IPS DF 6.9 (cell line): Measurements from ENCODE around the gene TWNK.

Experiments used
- DNase-seq: peaks from one replicate; pipeline ENCODE4 v3.0.0-alpha.2; 2013; ENCODE audit warnings: low read depth, low spot score
- H3K27ac ChIP-seq: one replicate; pipeline ENCODE4 v1.5.1; 2013; ENCODE audit warnings: low read length, control low read depth
- H3K27me3 ChIP-seq: 2 replicates; pipeline ENCODE4 v1.6.1; 2013; ENCODE audit warnings: mild to moderate bottlenecking, low read length; ENCODE audit not compliant: control insufficient read depth, insufficient read depth
- H3K36me3 ChIP-seq: 2 replicates; pipeline ENCODE4 v1.6.1; 2013; ENCODE audit warnings: low read length; ENCODE audit not compliant: control insufficient read depth, insufficient read depth
- H3K4me1 ChIP-seq: 2 replicates; pipeline ENCODE4 v1.6.1; 2013; ENCODE audit warnings: low read length; ENCODE audit not compliant: control insufficient read depth, insufficient read depth
- H3K4me3 ChIP-seq: 2 replicates; pipeline ENCODE4 v1.5.1; 2013; ENCODE audit warnings: mild to moderate bottlenecking, low read length
- H3K9me3 ChIP-seq: 2 replicates; pipeline ENCODE4 v1.6.1; 2013; ENCODE audit warnings: low read length, inconsistent platforms; ENCODE audit not compliant: control insufficient read depth, insufficient read depth
- WGBS: extraction: QIAGEN DNeasy Blood & Tissue Kit; methylation state at CpG from one replicate; pipeline ENCODE4 v1.1.7; 2013; ENCODE audit warnings: mixed read lengths, missing lambda C conversion rate; ENCODE audit not compliant: insufficient read length, insufficient coverage; 5-methylcytosine and 5-hydroxymethylcytosine counted together

TWNK gene

GRCh38 chr10:101005361-101005760, 18.0 kb downstream of the TWNK start:
- Histone ChIP-seq H3K9me3 (no peaks in the 10 kb centered on the region), H3K4me3 (no peak overlapping the region), H3K36me3 (peaks cover 32% of the 10 kb centered on the region), H3K27ac (no peak overlapping the region), H3K4me1 (peaks cover 3% of the 10 kb centered on the region; the same call in 1 of the 2 replicates), H3K27me3 (no peaks in the 10 kb centered on the region)
- DNase-seq, result no peak
- no CpG with 5 or more reads among the region's 23 CpGs for WGBS

- DNase-seq, result no peak
- H3K4me3 ChIP-seq, result no peak overlapping the region
- peaks cover 32% of the 10 kb centered on the region for H3K36me3 ChIP-seq
- WGBS, result no CpG with 5 or more reads among the region's 4 CpGs
- no peaks in the 10 kb centered on the region for H3K9me3 ChIP-seq
- peaks cover 1% of the 10 kb centered on the region; the same call in 1 of the 2 replicates for H3K4me1 ChIP-seq
- no peaks in the 10 kb centered on the region for H3K27me3 ChIP-seq
- no peak overlapping the region for H3K27ac ChIP-seq
These were observed 18.7 kb downstream of the TWNK start for GRCh38 chr10:101005869-101006567.

GRCh38 chr10:101006593-101007098, 19.3 kb downstream of the TWNK start:
- DNase-seq, result no peak
- H3K4me3 ChIP-seq, result no peak overlapping the region
- no peak overlapping the region for H3K27ac ChIP-seq
- no peaks in the 10 kb centered on the region for H3K27me3 ChIP-seq
- no peaks in the 10 kb centered on the region for H3K9me3 ChIP-seq
- 0 out of 2 replicates have a peak, but pooled peaks cover 1% of the 10 kb centered on the region for H3K4me1 ChIP-seq
- WGBS, result no CpG with 5 or more reads among the region's 33 CpGs
- peaks cover 32% of the 10 kb centered on the region for H3K36me3 ChIP-seq

GRCh38 chr10:101007099-101007711, 19.9 kb downstream of the TWNK start:
- H3K9me3 ChIP-seq, result no peaks in the 10 kb centered on the region
- H3K36me3 ChIP-seq, result peaks cover 32% of the 10 kb centered on the region
- 0 out of 2 replicates have a peak, but pooled peaks cover 1% of the 10 kb centered on the region for H3K4me1 ChIP-seq
- no peaks in the 10 kb centered on the region for H3K27me3 ChIP-seq
- no peak overlapping the region for H3K27ac ChIP-seq
- no peak for DNase-seq
- no peak overlapping the region for H3K4me3 ChIP-seq
- no CpG with 5 or more reads among the region's 11 CpGs for whole genome bisulfite sequencing

- no peak for DNase-seq
- Histone ChIP-seq H3K9me3 (no peaks in the 10 kb centered on the region), H3K36me3 (peaks cover 26% of the 10 kb centered on the region), H3K27ac (no peak overlapping the region), H3K4me1 (0 out of 2 replicates have a peak, but pooled peaks cover 1% of the 10 kb centered on the region), H3K4me3 (no peak overlapping the region), H3K27me3 (no peaks in the 10 kb centered on the region)
- no CpG with 5 or more reads among the region's 13 CpGs for WGBS
These were observed 20.8 kb downstream of the TWNK start for GRCh38 chr10:101007915-101008822.

GRCh38 chr10:101008823-101009423, 21.6 kb downstream of the TWNK start:
- no CpG with 5 or more reads among the region's 6 CpGs for WGBS
- no peak overlapping the region for H3K27ac ChIP-seq
- H3K4me1 ChIP-seq, result peaks cover 3% of the 10 kb centered on the region; the same call in 1 of the 2 replicates
- no peak overlapping the region for H3K4me3 ChIP-seq
- H3K36me3 ChIP-seq, result peaks cover 19% of the 10 kb centered on the region
- DNase-seq, result no peak
- no peaks in the 10 kb centered on the region for H3K9me3 ChIP-seq
- H3K27me3 ChIP-seq, result no peaks in the 10 kb centered on the region

GRCh38 chr10:101010329-101010728, 23.0 kb downstream of the TWNK start:
- no CpG with 5 or more reads among the region's 22 CpGs for WGBS
- Histone ChIP-seq H3K4me3 (no peak overlapping the region), H3K9me3 (no peaks in the 10 kb centered on the region), H3K36me3 (peaks cover 15% of the 10 kb centered on the region), H3K27ac (no peak overlapping the region), H3K27me3 (no peaks in the 10 kb centered on the region), H3K4me1 (peaks cover 3% of the 10 kb centered on the region; the same call in 1 of the 2 replicates)
- DNase-seq, result no peak

- H3K27me3 ChIP-seq, result peaks cover 1% of the 10 kb centered on the region; the same call in 1 of the 2 replicates
- no CpG with 5 or more reads among the region's 22 CpGs for WGBS
- no peak overlapping the region for H3K27ac ChIP-seq
- no peak for DNase-seq
- H3K4me3 ChIP-seq, result no peak overlapping the region
- H3K36me3 ChIP-seq, result peaks cover 1% of the 10 kb centered on the region; the same call in 1 of the 2 replicates
- H3K9me3 ChIP-seq, result no peaks in the 10 kb centered on the region
- peaks cover 3% of the 10 kb centered on the region; the same call in 1 of the 2 replicates for H3K4me1 ChIP-seq
These were observed 24.4 kb downstream of the TWNK start for GRCh38 chr10:101011517-101012423.
